ENCODE results near the gene SLU7. TPM values are rescaled to one million over a fixed set of nuclear protein-coding genes. Genes with fewer than 3 reads are reported as not detected.

Gene SLU7
- total and polyA plus RNA-seq, 2 donors (not counting 3 experiments of a cell fraction or from before 2014, with no cell fraction given): 10.2 to 48.2 TPM

DNA sequence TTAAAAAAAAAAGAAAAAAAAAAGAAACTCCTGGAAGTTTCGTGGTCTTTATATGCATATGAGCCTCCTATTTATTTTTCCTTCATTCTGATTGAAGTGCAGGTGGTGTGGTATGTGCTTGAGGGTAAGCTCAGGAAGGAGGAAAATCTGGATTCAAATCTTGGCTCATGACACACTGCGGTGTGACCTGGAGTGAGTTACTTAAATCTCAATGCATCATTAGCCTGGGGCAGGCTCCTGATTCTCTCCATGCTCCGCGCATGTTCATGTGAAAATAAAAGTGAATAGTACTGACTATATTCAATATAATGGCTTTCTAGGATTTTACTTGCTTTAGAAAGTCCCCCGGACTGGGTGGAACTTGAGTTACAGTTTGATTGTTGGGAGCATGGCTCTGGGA lies 38.4 kb upstream of the SLU7 start:
- POLR2A ChIA-PET: no interaction called here
- DNase-seq (ENCODE audit: low read depth, low spot score): no peak
- TF ChIP-seq EZH2 (IDR thresholded peaks at IDR 0.05; ENCODE audit: borderline replicate concordance, low read depth, low read length, severe bottlenecking) (no peak), MYC (IDR thresholded peaks at IDR 0.05; ENCODE audit: low read depth, low read length) (no peak), POLR2A (IDR thresholded peaks at IDR 0.05; ENCODE audit: low read depth, low read length) (no peak)
- TF ChIP-seq, protein P1, sequence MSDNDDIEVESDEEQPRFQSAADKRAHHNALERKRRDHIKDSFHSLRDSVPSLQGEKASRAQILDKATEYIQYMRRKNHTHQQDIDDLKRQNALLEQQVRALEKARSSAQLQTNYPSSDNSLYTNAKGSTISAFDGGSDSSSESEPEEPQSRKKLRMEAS (IDR thresholded peaks at IDR 0.05; ENCODE audit: insufficient read depth, insufficient read length): no peak
- Histone ChIP-seq H3K4me1 (ENCODE audit: control insufficient read depth, extremely low read depth, insufficient read depth, low read length) (peaks cover 16% of the 10 kb centered on the region), H3K27ac (ENCODE audit: insufficient read depth, low read depth, low read length) (no peak overlapping the region), H3K4me3 (replicated peaks in 1 of 3; ENCODE audit: insufficient read depth in 1 of 3, low read depth in 1 of 3, low read length in 3 of 3) (no peak overlapping the region), H3K4me2 (ENCODE audit: insufficient read depth, low read length) (no peak overlapping the region), H3K27me3 (ENCODE audit: control insufficient read depth in 2 of 2, insufficient read depth in 2 of 2, low read length in 2 of 2) (no peaks in the 10 kb centered on the region), H3K9me3 (replicated peaks; ENCODE audit: control insufficient read depth, insufficient read depth, low read length) (no peaks in the 10 kb centered on the region), H4K20me1 (replicated peaks; ENCODE audit: control insufficient read depth, extremely low read depth, insufficient read depth, low read length) (no peaks in the 10 kb centered on the region), H3K79me2 (ENCODE audit: control insufficient read depth, insufficient read depth, low read length) (no peaks in the 10 kb centered on the region), H3K36me3 (ENCODE audit: control insufficient read depth in 2 of 2, extremely low read depth in 1 of 2, insufficient read depth in 2 of 2, low read length in 2 of 2) (no peaks in the 10 kb centered on the region), H2AFZ (ENCODE audit: low read depth, low read length) (no peak overlapping the region), H3K9ac (replicated peaks; ENCODE audit: extremely low read depth, insufficient read depth, low read length) (no peak overlapping the region), H3K9me1 (replicated peaks; ENCODE audit: control insufficient read depth, extremely low read depth, insufficient read depth, low read length) (no peaks in the 10 kb centered on the region)
- intact Hi-C loops (cut with micrococcal nuclease): no loop called here
- no TSS peak for BruUV-seq (replicated peaks)
- no peak for FAIRE-seq
- dilution Hi-C loops (cut with MboI; ENCODE audit: extremely low pct_ligation_motif_present, low sequenced_read_pairs): no loop called here
- CTCF ChIA-PET: no interaction called here

DNA sequence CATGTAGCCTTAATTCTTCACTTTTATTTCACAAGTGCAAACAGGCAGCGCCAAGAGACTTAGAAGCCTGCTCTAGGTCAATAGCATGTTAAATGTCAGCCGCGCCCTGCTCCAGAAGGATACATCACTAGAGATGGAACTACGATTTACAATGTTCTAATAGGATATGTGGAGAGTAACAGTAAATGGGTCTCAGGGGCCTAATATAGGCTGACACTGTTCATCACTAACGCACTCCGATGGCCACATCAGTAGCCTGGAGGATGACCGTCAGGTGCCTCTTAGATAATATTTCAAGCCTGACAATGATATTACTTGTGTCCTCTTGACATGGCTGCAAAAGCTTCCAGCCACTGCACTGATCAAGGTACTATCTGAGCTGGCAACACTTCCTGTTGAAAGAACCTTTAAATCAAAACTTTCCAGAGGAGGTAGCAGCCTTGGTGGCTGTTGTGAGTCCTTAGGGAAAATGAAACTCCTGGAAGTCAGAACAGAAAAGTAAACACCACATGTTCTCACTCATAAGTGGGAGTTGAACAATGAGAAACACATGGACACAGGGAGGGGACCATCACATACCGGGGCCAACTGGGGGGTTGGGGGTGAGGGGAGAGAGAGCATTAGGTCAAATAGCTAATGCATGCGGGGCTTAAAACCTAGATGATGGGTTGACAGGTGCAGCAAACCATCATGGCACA lies 37.7 kb upstream of the SLU7 start:
- FAIRE-seq (no peak), DNase-seq (ENCODE audit: low read depth, low spot score) (no peak)
- Histone ChIP-seq H3K9ac (replicated peaks; ENCODE audit: extremely low read depth, insufficient read depth, low read length) (no peak overlapping the region), H3K27ac (ENCODE audit: insufficient read depth, low read depth, low read length) (no peak overlapping the region), H3K9me3 (replicated peaks; ENCODE audit: control insufficient read depth, insufficient read depth, low read length) (no peaks in the 10 kb centered on the region), H3K79me2 (ENCODE audit: control insufficient read depth, insufficient read depth, low read length) (no peaks in the 10 kb centered on the region), H3K4me3 (replicated peaks in 1 of 3; ENCODE audit: insufficient read depth in 1 of 3, low read depth in 1 of 3, low read length in 3 of 3) (no peak overlapping the region), H4K20me1 (replicated peaks; ENCODE audit: control insufficient read depth, extremely low read depth, insufficient read depth, low read length) (no peaks in the 10 kb centered on the region), H3K4me2 (ENCODE audit: insufficient read depth, low read length) (no peak overlapping the region), H3K4me1 (ENCODE audit: control insufficient read depth, extremely low read depth, insufficient read depth, low read length) (peaks cover 21% of the 10 kb centered on the region), H3K9me1 (replicated peaks; ENCODE audit: control insufficient read depth, extremely low read depth, insufficient read depth, low read length) (no peaks in the 10 kb centered on the region), H3K36me3 (ENCODE audit: control insufficient read depth in 2 of 2, extremely low read depth in 1 of 2, insufficient read depth in 2 of 2, low read length in 2 of 2) (no peaks in the 10 kb centered on the region), H3K27me3 (ENCODE audit: control insufficient read depth in 2 of 2, insufficient read depth in 2 of 2, low read length in 2 of 2) (no peaks in the 10 kb centered on the region), H2AFZ (ENCODE audit: low read depth, low read length) (no peak overlapping the region)
- CTCF ChIA-PET: interaction anchor here (1.5 kb wide), 1 partner anchor 18 kb away, joined by 3 read pairs; no protein-coding TSS in a partner anchor
- POLR2A ChIA-PET: no interaction called here
- no peak for TF ChIP-seq POLR2AphosphoS5 (IDR thresholded peaks at IDR 0.05; ENCODE audit: insufficient read depth, low read depth, low read length)
- TF ChIP-seq MYC (IDR thresholded peaks at IDR 0.05; ENCODE audit: low read depth, low read length): no peak
- TF ChIP-seq, protein P2, sequence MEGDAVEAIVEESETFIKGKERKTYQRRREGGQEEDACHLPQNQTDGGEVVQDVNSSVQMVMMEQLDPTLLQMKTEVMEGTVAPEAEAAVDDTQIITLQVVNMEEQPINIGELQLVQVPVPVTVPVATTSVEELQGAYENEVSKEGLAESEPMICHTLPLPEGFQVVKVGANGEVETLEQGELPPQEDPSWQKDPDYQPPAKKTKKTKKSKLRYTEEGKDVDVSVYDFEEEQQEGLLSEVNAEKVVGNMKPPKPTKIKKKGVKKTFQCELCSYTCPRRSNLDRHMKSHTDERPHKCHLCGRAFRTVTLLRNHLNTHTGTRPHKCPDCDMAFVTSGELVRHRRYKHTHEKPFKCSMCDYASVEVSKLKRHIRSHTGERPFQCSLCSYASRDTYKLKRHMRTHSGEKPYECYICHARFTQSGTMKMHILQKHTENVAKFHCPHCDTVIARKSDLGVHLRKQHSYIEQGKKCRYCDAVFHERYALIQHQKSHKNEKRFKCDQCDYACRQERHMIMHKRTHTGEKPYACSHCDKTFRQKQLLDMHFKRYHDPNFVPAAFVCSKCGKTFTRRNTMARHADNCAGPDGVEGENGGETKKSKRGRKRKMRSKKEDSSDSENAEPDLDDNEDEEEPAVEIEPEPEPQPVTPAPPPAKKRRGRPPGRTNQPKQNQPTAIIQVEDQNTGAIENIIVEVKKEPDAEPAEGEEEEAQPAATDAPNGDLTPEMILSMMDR (IDR thresholded peaks at IDR 0.05; ENCODE audit: extremely low read depth in 1 of 2, insufficient read depth in 1 of 2, low read depth in 1 of 2, low read length in 2 of 2): no peak
- no peak for TF ChIP-seq GATA2 (IDR thresholded peaks at IDR 0.05; ENCODE audit: insufficient read depth, insufficient read length, low read depth, low read length)
- TF ChIP-seq EZH2 (IDR thresholded peaks at IDR 0.05; ENCODE audit: borderline replicate concordance, low read depth, low read length, severe bottlenecking): no peak
- no peak for TF ChIP-seq POLR2A (IDR thresholded peaks at IDR 0.05; ENCODE audit: low read depth, low read length)
- TF ChIP-seq JUN (IDR thresholded peaks at IDR 0.05; ENCODE audit: borderline replicate concordance, insufficient read depth, insufficient read length, low read depth): no peak
- TF ChIP-seq, protein P1 (IDR thresholded peaks at IDR 0.05; ENCODE audit: insufficient read depth, insufficient read length): no peak
- no peak for TF ChIP-seq FOS (IDR thresholded peaks at IDR 0.05; ENCODE audit: borderline replicate concordance, insufficient read depth, low read length)
- dilution Hi-C loops (cut with MboI; ENCODE audit: extremely low pct_ligation_motif_present, low sequenced_read_pairs) (no loop called here), intact Hi-C loops (cut with micrococcal nuclease) (no loop called here)
- no TSS peak for BruUV-seq (replicated peaks)
